ENCODE measurements around the gene PIP5K1C.

PIP5K1C gene

DNA sequence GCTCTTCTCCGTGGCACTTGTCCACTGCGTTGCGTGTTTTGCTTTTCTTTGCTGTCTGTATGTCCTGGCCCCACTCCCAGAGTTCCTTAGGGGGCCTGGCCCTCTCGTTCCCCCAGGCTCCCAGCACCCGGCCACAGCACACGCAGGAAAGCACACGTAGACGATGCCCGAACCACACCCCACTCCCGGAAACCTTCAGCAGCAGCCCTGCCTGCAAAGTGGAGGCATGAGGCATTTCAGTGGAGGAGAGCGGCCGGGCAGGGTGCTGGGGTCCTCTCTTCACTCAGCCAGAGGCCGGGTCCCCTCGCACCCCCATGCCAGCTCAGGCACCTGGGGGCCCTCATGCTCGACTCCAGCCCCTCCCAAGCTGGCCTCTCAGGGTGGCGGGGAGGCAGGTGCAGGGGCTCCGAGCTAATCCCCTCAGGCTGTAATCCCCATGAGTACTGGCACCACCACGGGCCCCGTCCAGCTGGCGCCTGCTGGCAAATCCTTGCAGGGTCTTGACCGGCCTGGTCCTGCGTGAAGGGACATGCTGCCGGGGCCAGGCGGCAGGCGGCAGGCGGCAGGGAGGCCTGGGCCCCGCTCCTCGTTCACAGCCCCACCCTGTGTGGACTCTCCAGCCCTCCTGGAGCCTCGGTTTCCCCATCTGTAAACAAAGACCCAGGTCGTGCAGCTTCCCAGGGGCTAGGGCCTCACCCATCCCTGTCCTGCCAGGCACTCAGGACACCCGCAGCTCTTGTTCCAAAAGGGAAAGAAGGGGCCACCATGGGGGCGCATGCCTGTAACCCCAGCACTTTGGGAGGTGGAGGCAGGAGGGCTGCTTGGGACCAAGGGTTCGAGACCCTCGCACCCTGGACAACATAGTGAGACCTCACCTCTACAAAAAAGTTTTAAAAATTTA, 7.0 kb downstream of the PIP5K1C start:
- DNase-seq, result no peak

GRCh38 chr19:3692141-3693024, 7.9 kb downstream of the PIP5K1C start:
- no peak for DNase-seq

- DNase-seq, result no peak
Measured at GRCh38 chr19:3691726-3692125, 8.5 kb downstream of the PIP5K1C start.

DNA sequence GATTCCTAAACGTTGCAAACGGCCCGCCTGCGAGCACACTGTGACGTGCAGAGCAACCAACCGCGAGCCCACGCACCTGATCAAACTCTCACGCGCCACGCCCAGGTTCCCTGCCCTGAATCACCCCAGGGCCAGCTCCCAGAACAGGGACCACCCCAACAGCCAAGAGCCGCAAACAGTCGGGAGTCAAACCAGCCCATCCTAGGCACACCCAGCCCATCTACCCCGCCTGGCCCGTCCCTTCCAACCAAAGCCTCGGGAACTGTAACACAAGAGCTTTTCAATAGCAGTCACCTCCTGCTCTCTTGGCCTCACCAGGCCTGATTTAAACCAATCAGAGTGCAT, 8.9 kb downstream of the PIP5K1C start:
- no peak for DNase-seq

- DNase-seq, result no peak
Measured at GRCh38 chr19:3690551-3691371, 9.5 kb downstream of the PIP5K1C start.

DNA sequence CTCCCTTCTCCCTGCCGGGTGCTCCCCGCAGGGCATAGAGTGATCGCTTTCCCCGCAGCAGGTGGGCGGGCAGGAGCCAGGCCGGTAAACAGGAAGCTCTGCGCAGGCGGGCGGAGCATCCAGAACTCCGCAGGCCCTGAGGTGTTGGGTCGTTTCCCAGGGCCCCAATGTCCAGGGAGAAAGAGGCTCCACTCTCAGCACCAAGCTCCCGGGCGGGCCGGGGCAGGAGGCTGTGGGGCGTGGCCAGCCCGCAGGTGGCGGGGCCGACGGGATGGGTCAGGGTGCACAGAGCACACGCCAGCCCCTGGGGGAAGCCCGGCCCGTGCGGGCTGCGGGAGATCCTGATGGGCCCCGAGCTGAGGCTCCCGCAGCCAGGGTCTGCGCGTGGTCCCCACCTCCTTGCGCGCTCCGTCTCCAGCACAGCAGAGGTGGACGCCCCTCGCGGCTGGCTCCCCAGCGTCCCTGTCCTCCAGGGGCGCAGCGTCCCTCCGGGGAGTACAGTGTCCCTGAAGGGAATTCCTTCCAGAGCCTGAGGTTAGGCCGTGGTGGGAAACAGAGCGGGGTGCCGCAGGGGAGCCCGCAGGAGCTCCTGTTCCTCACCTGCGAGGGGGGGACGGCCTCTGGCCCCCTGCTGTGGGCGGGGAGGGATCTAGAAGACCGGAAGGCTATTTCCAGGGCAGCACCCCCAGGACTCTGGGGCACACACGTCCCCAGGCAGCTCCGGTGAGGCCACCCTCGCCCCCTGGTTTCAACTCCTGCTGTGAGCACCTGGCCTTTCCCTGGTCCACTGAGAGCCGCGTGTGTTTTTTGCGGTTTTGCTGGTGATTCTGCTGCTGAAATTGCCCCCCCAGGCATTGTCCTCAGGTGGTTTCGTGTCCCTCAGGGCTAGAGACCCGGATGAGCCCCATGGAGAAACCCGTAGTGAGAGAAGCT, 12.2 kb downstream of the PIP5K1C start:
- DNase-seq, result no peak

DNA sequence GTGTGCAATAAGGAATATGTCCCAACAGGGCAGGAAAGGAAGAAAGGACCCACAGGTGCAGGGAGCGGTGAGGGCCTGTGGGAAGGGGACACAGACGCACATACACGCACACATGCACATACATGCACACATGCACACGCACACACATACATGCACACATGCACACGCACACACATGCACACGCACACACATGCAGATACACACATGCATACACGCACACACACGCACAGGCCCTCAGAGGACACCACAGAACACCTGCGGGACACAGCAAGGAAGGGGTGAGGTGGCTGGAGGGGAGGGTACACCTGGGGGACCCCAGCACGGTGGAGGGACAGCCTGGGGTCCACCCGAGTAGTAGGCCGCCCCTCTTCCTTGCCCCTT, 12.9 kb downstream of the PIP5K1C start:
- DNase-seq, result no peak

- no peak for DNase-seq
Measured at GRCh38 chr19:3684817-3685410, 15.4 kb downstream of the PIP5K1C start.

DNA sequence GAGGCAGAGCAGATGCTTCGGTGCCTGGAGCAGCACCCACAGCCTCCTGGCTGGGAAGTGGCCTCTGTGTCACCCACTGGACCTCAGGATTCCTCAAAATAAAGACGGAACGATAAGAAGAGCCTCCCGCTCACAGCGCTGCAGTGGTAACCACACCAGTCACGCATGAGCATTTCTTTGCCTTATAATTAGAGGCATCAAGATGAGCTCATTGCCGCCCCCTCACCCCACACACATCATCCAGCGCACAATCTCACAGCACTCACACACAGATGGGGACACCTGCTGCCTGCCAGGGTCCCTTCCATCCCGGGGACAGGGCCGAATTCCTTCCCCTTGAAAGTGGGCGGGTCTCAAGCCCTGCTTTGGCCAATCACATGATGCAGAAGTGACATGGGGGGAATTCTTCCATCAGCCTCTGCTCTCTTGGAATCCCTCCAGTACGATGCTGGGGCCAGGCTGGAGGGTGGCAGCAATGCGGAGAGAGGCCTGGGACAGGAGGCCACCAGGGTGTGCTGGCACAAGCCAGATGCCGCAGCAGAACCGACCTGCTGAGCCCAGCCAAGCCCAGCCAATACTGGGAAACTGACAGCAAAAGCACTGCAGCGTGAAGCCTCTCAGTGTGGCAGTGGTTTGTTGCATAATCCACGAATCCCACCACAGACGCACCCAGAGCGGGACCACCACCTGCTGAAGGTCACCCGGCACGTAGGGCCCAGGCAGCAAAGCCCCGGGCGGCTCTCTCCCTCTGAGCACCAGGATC, 16.0 kb downstream of the PIP5K1C start:
- DNase-seq, result no peak

- no peak for DNase-seq
Measured at GRCh38 chr19:3683405-3684053, 16.7 kb downstream of the PIP5K1C start.

- DNase-seq, result no peak
Measured at GRCh38 chr19:3682741-3683404, 17.4 kb downstream of the PIP5K1C start.

DNA sequence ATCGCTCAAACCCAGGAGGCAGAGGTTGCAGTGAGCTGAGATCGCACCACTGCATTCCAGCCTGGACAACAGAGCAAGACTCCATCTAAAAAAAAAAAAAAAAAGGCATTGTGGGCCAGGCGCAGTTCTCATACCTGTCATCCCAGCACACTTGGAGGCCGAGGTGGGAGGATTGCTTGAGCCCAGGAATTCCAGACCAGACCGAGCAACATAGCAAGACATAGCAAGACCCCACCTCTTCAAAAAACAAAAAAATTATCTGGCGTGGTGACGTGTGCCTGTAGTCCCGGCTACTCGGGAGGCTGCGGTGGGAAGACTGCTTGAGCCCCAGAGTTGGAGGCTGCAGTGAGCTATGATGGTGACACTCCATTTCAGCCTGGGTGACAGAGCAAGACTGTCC, 18.0 kb downstream of the PIP5K1C start:
- DNase-seq, result no peak

- DNase-seq, result no peak
Measured at GRCh38 chr19:3680939-3681338, 19.3 kb downstream of the PIP5K1C start.

GRCh38 chr19:3679581-3679980, 20.7 kb downstream of the PIP5K1C start:
- DNase-seq, result no peak

DNA sequence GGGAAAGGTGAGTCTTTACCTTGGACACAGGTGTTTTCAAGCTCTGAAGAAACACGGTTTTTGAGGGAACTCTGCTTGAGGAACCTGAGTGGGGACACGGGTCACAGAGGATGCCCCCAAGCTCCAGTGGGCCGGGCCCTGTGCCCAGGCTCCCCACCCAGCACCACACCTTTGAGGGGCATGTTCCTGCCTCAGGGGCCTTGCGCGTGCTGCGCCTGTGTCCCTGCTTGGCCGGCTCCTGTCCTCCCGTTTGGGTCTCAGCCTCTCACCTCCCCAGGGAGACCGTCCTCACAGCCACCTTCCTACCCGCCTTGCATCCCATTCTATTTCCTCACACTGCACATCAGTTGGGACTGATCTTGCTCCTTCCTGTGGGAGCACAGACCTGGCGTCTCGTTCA, 21.1 kb downstream of the PIP5K1C start:
- DNase-seq, result no peak

GRCh38 chr19:3678188-3678587, 22.1 kb downstream of the PIP5K1C start:
- DNase-seq, result no peak

DNA sequence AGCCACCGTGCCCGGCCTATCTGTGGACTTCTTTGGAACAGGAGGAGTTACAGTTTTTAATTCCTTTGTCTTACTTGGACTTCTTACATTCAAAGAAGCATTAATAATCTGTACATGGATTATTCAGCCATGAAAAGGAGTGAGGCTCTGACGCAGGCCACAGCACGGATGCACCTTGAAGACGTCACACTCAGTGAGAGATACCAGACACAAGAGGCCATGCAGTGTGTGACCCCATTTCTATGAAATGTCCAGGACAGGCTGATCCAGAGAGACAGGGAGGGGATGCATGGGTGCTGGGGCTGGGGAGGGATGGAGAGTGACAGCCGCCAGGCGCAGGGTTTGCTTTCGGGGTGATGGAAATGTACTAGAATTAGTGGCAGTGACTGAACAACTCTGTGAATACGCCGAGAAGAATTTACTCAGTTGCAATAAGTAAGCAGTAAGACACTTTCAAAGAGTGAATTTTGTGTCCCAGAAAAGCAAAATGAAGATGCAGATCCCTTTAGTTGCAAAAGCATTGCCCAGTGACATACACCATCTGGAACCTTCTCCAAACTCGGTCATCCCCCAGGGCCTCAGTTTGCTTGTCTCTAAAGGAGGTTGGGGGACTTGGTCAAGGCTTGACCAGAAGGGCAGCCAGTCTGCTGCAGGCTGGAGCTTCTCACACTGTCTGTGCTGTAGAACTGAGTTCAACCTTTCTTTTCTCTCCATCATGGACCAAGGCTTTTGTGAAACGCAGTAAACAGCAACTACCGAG, 25.3 kb downstream of the PIP5K1C start:
- no peak for DNase-seq

DNA sequence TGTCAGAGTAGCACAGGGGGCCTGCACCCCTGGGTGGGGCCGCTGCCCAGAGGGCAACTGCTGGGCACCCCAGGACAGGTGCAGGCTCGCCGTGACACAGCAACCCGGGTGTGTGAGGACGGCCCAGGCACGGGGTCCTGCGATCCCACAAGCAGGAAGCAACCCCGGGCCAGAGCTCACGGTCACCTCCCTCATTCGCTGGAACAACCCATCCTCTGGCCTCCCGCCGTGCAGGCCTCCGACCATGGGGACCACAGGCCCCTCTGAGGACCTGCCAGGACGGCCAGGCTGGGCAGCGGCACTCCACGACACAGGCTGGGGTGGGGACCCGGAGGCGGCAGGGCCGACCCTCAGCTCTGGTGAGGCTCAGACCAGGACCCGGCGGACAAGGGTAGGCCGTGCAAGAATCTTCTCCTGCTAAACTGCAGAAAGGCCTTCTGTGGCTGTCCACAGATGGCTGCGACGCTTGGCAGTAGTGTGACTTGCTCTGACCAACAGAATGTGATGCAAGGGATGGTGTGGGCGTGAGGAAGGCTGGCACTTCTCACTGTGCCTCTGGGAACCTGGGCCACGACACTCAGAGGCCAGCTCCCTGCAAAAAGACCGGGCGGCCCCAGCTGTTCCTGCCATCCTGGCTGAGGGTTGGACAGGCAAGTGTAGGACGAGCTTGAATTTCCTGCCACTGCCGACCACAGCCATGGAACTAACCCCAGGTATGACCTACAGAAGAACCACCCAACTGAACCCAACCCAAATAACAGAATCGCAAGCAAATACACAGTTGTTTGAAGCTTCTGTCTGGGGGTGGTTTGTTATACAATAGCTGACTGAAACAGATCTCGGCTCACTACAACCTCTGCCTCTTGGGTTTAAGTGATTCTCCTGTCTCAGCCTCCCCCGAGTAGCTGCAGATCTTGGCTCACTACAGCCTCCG, 26.5 kb downstream of the PIP5K1C start:
- no peak for DNase-seq
